HepG2 (cell line): Measurements from ENCODE around the gene NR2F1-AS1. TPM values are rescaled to one million over a fixed set of nuclear protein-coding genes. Genes with fewer than 3 reads are reported as not detected.

ENCODE experiments used
- CBX5 ChIP-seq: sonication (generic); formaldehyde crosslinking; IDR thresholded peaks from 2 replicates; pipeline ENCODE4 v1.4.0; 2020; ENCODE audit warnings: missing genetic modification reagents, borderline replicate concordance
- CREBL2 ChIP-seq: sonication (generic); formaldehyde crosslinking; IDR thresholded peaks from 2 replicates; pipeline ENCODE4 v1.8.1; 2023; ENCODE audit warnings: missing genetic modification reagents, mild to moderate bottlenecking, borderline replicate concordance
- HNRNPLL ChIP-seq: fragments of 200-400 bp; formaldehyde crosslinking; IDR thresholded peaks from 2 replicates; pipeline ENCODE4 v1.6.1; 2017; ENCODE audit warnings: mild to moderate bottlenecking, low read depth, low read length; ENCODE audit not compliant: poor library complexity, severe bottlenecking
- IRF9 ChIP-seq: sonication (generic); formaldehyde crosslinking; IDR thresholded peaks from 2 replicates; pipeline ENCODE4 v1.8.0; 2022; ENCODE audit warnings: missing genetic modification reagents, mild to moderate bottlenecking, borderline replicate concordance
- IRX3 ChIP-seq: sonication (generic); formaldehyde crosslinking; IDR thresholded peaks from 2 replicates; pipeline ENCODE4 v1.8.1; 2023; ENCODE audit warnings: mild to moderate bottlenecking, low read depth, missing genetic modification reagents, borderline replicate concordance
- NAIF1 ChIP-seq: sonication (generic); formaldehyde crosslinking; IDR thresholded peaks from 2 replicates; pipeline ENCODE4 v1.5.0; 2020; ENCODE audit warnings: mild to moderate bottlenecking, missing genetic modification reagents, borderline replicate concordance
- NCOA2 ChIP-seq: sonication (generic); formaldehyde crosslinking; IDR thresholded peaks from 2 replicates; pipeline ENCODE4 v1.8.0; 2022; ENCODE audit warnings: inconsistent platforms
- NFIC ChIP-seq: IDR thresholded peaks from 2 replicates; pipeline ENCODE4 v1.6.1; 2012; ENCODE audit warnings: mild to moderate bottlenecking, low read length, inconsistent platforms
- NONO ChIP-seq, 2 experiments: fragments of 450-650 bp in 1 of 2; sonication (generic) in 1 of 2; formaldehyde crosslinking in 1 of 2; IDR thresholded peaks in 1 of 2; conservative IDR thresholded peaks in 1 of 2; 2 replicates each; pipeline versions ENCODE4 v1.6.1 to v1.8.0; 2017 to 2022; ENCODE audit warnings: mild to moderate bottlenecking in 1 of 2, missing genetic modification reagents in 1 of 2, moderate library complexity in 1 of 2
- PHF8 ChIP-seq: sonication (generic); formaldehyde crosslinking; IDR thresholded peaks from 2 replicates; pipeline ENCODE4 v1.5.0; 2020; ENCODE audit warnings: missing genetic modification reagents
- RXRA ChIP-seq: sonication (generic); formaldehyde crosslinking; IDR thresholded peaks from 2 replicates; pipeline ENCODE4 v1.5.1; 2020; ENCODE audit warnings: missing genetic modification reagents
- ZBTB10 ChIP-seq: sonication (generic); formaldehyde crosslinking; IDR thresholded peaks from 2 replicates; pipeline ENCODE4 v1.4.0; 2020; ENCODE audit warnings: missing genetic modification reagents, borderline replicate concordance
- ZFP41 ChIP-seq: sonication (generic); formaldehyde crosslinking; IDR thresholded peaks from 2 replicates; pipeline ENCODE4 v1.4.0; 2020; ENCODE audit warnings: mild to moderate bottlenecking, missing genetic modification reagents, borderline replicate concordance
- ZFYVE20 ChIP-seq: sonication (generic); formaldehyde crosslinking; IDR thresholded peaks from 2 replicates; pipeline ENCODE4 v1.8.0; 2023; ENCODE audit warnings: low read depth, mild to moderate bottlenecking, moderate library complexity, missing genetic modification reagents, borderline replicate concordance
- ZMYM3 ChIP-seq: sonication (generic); formaldehyde crosslinking; IDR thresholded peaks from 2 replicates; pipeline ENCODE4 v1.5.1; 2020; ENCODE audit warnings: mild to moderate bottlenecking, missing genetic modification reagents
- ZNF264 ChIP-seq: sonication (generic); formaldehyde crosslinking; IDR thresholded peaks from 2 replicates; pipeline ENCODE4 v1.4.0; 2020; ENCODE audit warnings: missing genetic modification reagents
- ZNF280B ChIP-seq: sonication (generic); formaldehyde crosslinking; IDR thresholded peaks from 2 replicates; pipeline ENCODE4 v1.5.0; 2020; ENCODE audit warnings: missing genetic modification reagents, mild to moderate bottlenecking, borderline replicate concordance
- ZNF546 ChIP-seq: sonication (generic); formaldehyde crosslinking; conservative IDR thresholded peaks from 2 replicates; pipeline ENCODE4 v1.8.1; 2023; ENCODE audit warnings: mild to moderate bottlenecking, missing genetic modification reagents
- ZNF570 ChIP-seq: sonication (generic); formaldehyde crosslinking; IDR thresholded peaks from 2 replicates; pipeline ENCODE4 v1.4.0; 2020; ENCODE audit warnings: mild to moderate bottlenecking, missing genetic modification reagents, borderline replicate concordance
- ZNF670 ChIP-seq: sonication (generic); formaldehyde crosslinking; IDR thresholded peaks from 2 replicates; pipeline ENCODE4 v1.8.0; 2022; ENCODE audit warnings: mild to moderate bottlenecking, missing genetic modification reagents, borderline replicate concordance
- ZNF768 ChIP-seq: sonication (generic); formaldehyde crosslinking; IDR thresholded peaks from 2 replicates; pipeline ENCODE4 v1.4.0; 2020; ENCODE audit warnings: missing genetic modification reagents
- ZNF879 ChIP-seq: sonication (generic); formaldehyde crosslinking; IDR thresholded peaks from 2 replicates; pipeline ENCODE4 v1.8.1; 2023; ENCODE audit warnings: missing genetic modification reagents
- polyA plus RNA-seq, 8 experiments: library from polyadenylated mRNA; depleted of rRNA in 3 of 8; stranded (reverse) in 7 of 8; unstranded in 1 of 8; fragments of >200 nt; fragmentation: Illumina TruSeq in 4 of 8; extraction: Trizol in 4 of 8; gene quantifications; 2 replicates each; pipeline versions ENCODE4 v1.2.1 to v1.2.3, GENCODE V29; 2011 to 2016; ENCODE audit warnings: low read depth in 4 of 8, missing spikeins in 1 of 8, mixed read lengths in 1 of 8; ENCODE audit not compliant: insufficient read depth in 1 of 8
- total RNA-seq, 5 experiments: library from RNA; depleted of rRNA; stranded (reverse); fragments of >200 nt; fragmentation: Illumina TruSeq; extraction: Trizol; gene quantifications; 2 replicates each; pipeline ENCODE4 v1.2.3, GENCODE V29; 2016; ENCODE audit warnings: low read depth in 1 of 5

The NR2F1-AS1 gene
- total and polyA plus RNA-seq, 2 of the 13 experiments (the other 11 are each of a cell fraction or from before 2014, with no cell fraction given) = 2.8 TPM

- TF ChIP-seq HNRNPLL (no peak), ZNF879 (CRISPR knock-in tag) (no peak), ZNF546 (peak; percentile 67), NAIF1 (CRISPR knock-in tag) (0 out of 2 replicates have a peak, but pooled peaks have one; percentile 58), ZFP41 (no peak), IRX3 (CRISPR knock-in tag) (no peak; the same call in 1 of the 2 replicates), CREBL2 (no peak), CBX5 (CRISPR knock-in tag) (no peak), IRF9 (CRISPR knock-in tag) (0 out of 2 replicates have a peak, but pooled peaks have one; percentile 38), PHF8 (CRISPR knock-in tag) (peak; percentile 60), ZNF280B (CRISPR knock-in tag) (0 out of 2 replicates have a peak, but pooled peaks have one; percentile 36), NFIC (no peak), ZNF768 (CRISPR knock-in tag) (peak; percentile 34; the same call in 1 of the 2 replicates), RXRA (CRISPR knock-in tag) (peak; percentile 40; the same call in 1 of the 2 replicates), ZNF264 (CRISPR knock-in tag) (no peak), ZMYM3 (CRISPR knock-in tag) (0 out of 2 replicates have a peak, but pooled peaks have one; percentile 32), ZNF670 (peak; percentile 54; the same call in 1 of the 2 replicates), ZFYVE20 (CRISPR knock-in tag) (no peak), NCOA2 (CRISPR knock-in tag) (0 out of 2 replicates have a peak, but pooled peaks have one; percentile 8), ZNF570 (CRISPR knock-in tag) (no peak), NONO (IDR thresholded peaks at IDR 0.05) (no peak), NONO (CRISPR knock-in tag; conservative IDR thresholded peaks at IDR 0.05) (no peak; the same call in 1 of the 2 replicates), ZBTB10 (CRISPR knock-in tag) (no peak)
Observed at GRCh38 chr5:93580063-93580926, 724 bp downstream of the NR2F1-AS1 start (continued).
